ENCODE results near the gene FAM227A. TPM values are rescaled to one million over a fixed set of nuclear protein-coding genes. Genes with fewer than 3 reads are reported as not detected.

Gene FAM227A
- total and polyA plus RNA-seq, 2 donors (not counting 3 experiments of a cell fraction or from before 2014, with no cell fraction given), result 0.58 to 1.9 TPM

DNA sequence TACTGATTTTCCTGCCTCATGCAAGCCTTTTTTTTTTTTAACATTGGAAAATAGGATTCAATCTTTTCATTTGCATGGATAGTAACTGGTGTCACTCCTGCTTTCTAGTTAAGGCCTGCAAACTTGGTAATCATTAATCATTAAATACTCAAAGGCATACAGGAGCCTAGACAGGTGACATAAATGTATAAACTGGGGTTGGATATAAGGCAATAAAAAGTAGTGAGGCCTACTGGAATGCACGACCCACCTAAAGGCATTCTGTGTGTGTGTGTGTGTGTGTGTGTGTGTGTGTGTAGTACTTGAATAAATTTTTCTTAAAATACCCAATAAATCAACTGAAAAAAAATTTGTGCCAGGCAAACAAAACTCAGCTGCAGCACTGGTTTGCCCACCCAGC, 33.5 kb upstream of the FAM227A start:
- H3K27ac ChIP-seq (ENCODE audit: insufficient read depth, low read depth, low read length), result no peak overlapping the region
- dilution Hi-C loops (cut with MboI; ENCODE audit: extremely low pct_ligation_motif_present, low sequenced_read_pairs) (no loop called here), intact Hi-C loops (cut with micrococcal nuclease) (no loop called here)
- H3K9me1 ChIP-seq (replicated peaks; ENCODE audit: control insufficient read depth, extremely low read depth, insufficient read depth, low read length), result no peaks in the 10 kb centered on the region
- peaks cover 13% of the 10 kb centered on the region for H3K4me1 ChIP-seq (ENCODE audit: control insufficient read depth, extremely low read depth, insufficient read depth, low read length)
- ChIA-PET POLR2A (interaction anchor here (0.6 kb wide), 1 partner anchor 735 kb away, joined by 3 read pairs; no protein-coding TSS in a partner anchor), CTCF (no interaction called here)
- no peak for DNase-seq (ENCODE audit: low read depth, low spot score)
- no peak overlapping the region for H3K4me3 ChIP-seq (replicated peaks in 1 of 3; ENCODE audit: insufficient read depth in 1 of 3, low read depth in 1 of 3, low read length in 3 of 3)
- H3K36me3 ChIP-seq (ENCODE audit: control insufficient read depth in 2 of 2, extremely low read depth in 1 of 2, insufficient read depth in 2 of 2, low read length in 2 of 2), result peaks cover 18 to 40% of the 10 kb centered on the region in 2 experiments
- no peak for FAIRE-seq
- H4K20me1 ChIP-seq (replicated peaks; ENCODE audit: control insufficient read depth, extremely low read depth, insufficient read depth, low read length), result peaks cover 2% of the 10 kb centered on the region
- no peaks in the 10 kb centered on the region for H3K9me3 ChIP-seq (replicated peaks; ENCODE audit: control insufficient read depth, insufficient read depth, low read length)
- peaks cover 37% of the 10 kb centered on the region for H3K79me2 ChIP-seq (ENCODE audit: control insufficient read depth, insufficient read depth, low read length)
- BruUV-seq (replicated peaks), result no TSS peak
- no peaks in the 10 kb centered on the region for H3K27me3 ChIP-seq (ENCODE audit: control insufficient read depth in 2 of 2, insufficient read depth in 2 of 2, low read length in 2 of 2)
- H2AFZ ChIP-seq (ENCODE audit: low read depth, low read length), result no peak overlapping the region
- no peak for TF ChIP-seq CTCF (IDR thresholded peaks at IDR 0.05; ENCODE audit: extremely low read depth in 1 of 2, insufficient read depth in 1 of 2, low read depth in 1 of 2, low read length in 2 of 2)
- no peak for TF ChIP-seq FOS (IDR thresholded peaks at IDR 0.05; ENCODE audit: borderline replicate concordance, insufficient read depth, low read length)
- no peak for TF ChIP-seq MAX (IDR thresholded peaks at IDR 0.05; ENCODE audit: insufficient read depth, insufficient read length)
- TF ChIP-seq POLR2AphosphoS5 (IDR thresholded peaks at IDR 0.05; ENCODE audit: insufficient read depth, low read depth, low read length), result no peak
- TF ChIP-seq MYC (IDR thresholded peaks at IDR 0.05; ENCODE audit: low read depth, low read length), result no peak
- TF ChIP-seq POLR2A (IDR thresholded peaks at IDR 0.05; ENCODE audit: low read depth, low read length), result no peak
- TF ChIP-seq JUN (IDR thresholded peaks at IDR 0.05; ENCODE audit: borderline replicate concordance, insufficient read depth, insufficient read length, low read depth), result no peak
- TF ChIP-seq GATA2 (IDR thresholded peaks at IDR 0.05; ENCODE audit: insufficient read depth, insufficient read length, low read depth, low read length), result no peak
- no peak for TF ChIP-seq EZH2 (IDR thresholded peaks at IDR 0.05; ENCODE audit: borderline replicate concordance, low read depth, low read length, severe bottlenecking)
- no peak overlapping the region for H3K4me2 ChIP-seq (ENCODE audit: insufficient read depth, low read length)
- no peak overlapping the region for H3K9ac ChIP-seq (replicated peaks; ENCODE audit: extremely low read depth, insufficient read depth, low read length)

All from endothelial cell of umbilical vein (primary cell).